MM.1S (cell line): Measurements from ENCODE around the gene CTBP1.

Experiments
- DNase-seq: peaks from one replicate; pipeline ENCODE4 v3.0.0-alpha.2; 2015
- H2AFZ ChIP-seq: fragments of 300-600 bp; sonication (generic); 2 replicates; pipeline ENCODE4 v1.6.0; 2016; ENCODE audit warnings: antibody characterized with exemption, low read length
- H3F3A ChIP-seq: fragments of 300-600 bp; sonication (generic); 2 replicates; pipeline ENCODE4 v1.6.1; 2016; ENCODE audit warnings: mild to moderate bottlenecking, antibody characterized with exemption, low read length, moderate library complexity, mixed read lengths; ENCODE audit not compliant: insufficient read depth
- H3K27ac ChIP-seq: fragments of 300-600 bp; sonication (generic); 2 replicates; pipeline ENCODE4 v1.5.1; 2016; ENCODE audit warnings: mild to moderate bottlenecking, low read length
- H3K27me3 ChIP-seq: fragments of 300-600 bp; sonication (generic); replicated peaks from 2 replicates; pipeline ENCODE4 v1.6.0; 2016; ENCODE audit warnings: low read length; ENCODE audit not compliant: insufficient read depth
- H3K36me3 ChIP-seq: fragments of 300-600 bp; sonication (generic); replicated peaks from 2 replicates; pipeline ENCODE4 v1.6.1; 2016; ENCODE audit warnings: mild to moderate bottlenecking, low read length, mixed read lengths; ENCODE audit not compliant: insufficient read depth
- H3K4me1 ChIP-seq: fragments of 300-600 bp; sonication (generic); 2 replicates; pipeline ENCODE4 v1.6.1; 2016; ENCODE audit warnings: low read length, mixed read lengths
- H3K4me2 ChIP-seq: fragments of 300-600 bp; sonication (generic); 2 replicates; pipeline ENCODE4 v1.6.0; 2016; ENCODE audit warnings: low read depth, low read length
- H3K4me3 ChIP-seq: fragments of 300-600 bp; sonication (generic); 2 replicates; pipeline ENCODE4 v1.5.1; 2016; ENCODE audit warnings: low read length, mixed read lengths
- H3K79me2 ChIP-seq: fragments of 300-600 bp; sonication (generic); 2 replicates; pipeline ENCODE4 v1.6.1; 2016; ENCODE audit warnings: mixed run types, low read length, mixed read lengths
- H3K9ac ChIP-seq: fragments of 300-600 bp; sonication (generic); 2 replicates; pipeline ENCODE4 v1.6.1; 2016; ENCODE audit warnings: low read length, mixed read lengths
- H3K9me2 ChIP-seq: fragments of 300-600 bp; sonication (generic); replicated peaks from 2 replicates; pipeline ENCODE4 v1.6.1; 2016; ENCODE audit warnings: mild to moderate bottlenecking, low read length, mixed read lengths; ENCODE audit not compliant: insufficient read depth
- H3K9me3 ChIP-seq: fragments of 300-600 bp; sonication (generic); replicated peaks from 2 replicates; pipeline ENCODE4 v1.6.1; 2016; ENCODE audit warnings: mild to moderate bottlenecking, low read length, mixed read lengths; ENCODE audit not compliant: insufficient read depth
- H4K20me1 ChIP-seq: fragments of 300-600 bp; sonication (generic); 2 replicates; pipeline ENCODE4 v1.6.1; 2016; ENCODE audit warnings: mild to moderate bottlenecking, low read length, moderate library complexity, mixed read lengths; ENCODE audit not compliant: insufficient read depth
- CTCF ChIP-seq: fragments of 300-600 bp; sonication (generic); IDR thresholded peaks from 2 replicates; pipeline ENCODE4 v1.5.1; 2016; ENCODE audit warnings: antibody characterized with exemption, low read length, mixed read lengths
- EZH2 ChIP-seq: fragments of 300-600 bp; sonication (generic); optimal IDR thresholded peaks from 2 replicates; pipeline ENCODE3; 2017; ENCODE audit warnings: low read depth, mild to moderate bottlenecking, antibody characterized with exemption, low read length, mixed read lengths
- EZH2phosphoT487 ChIP-seq: fragments of 300-600 bp; sonication (generic); IDR thresholded peaks from 2 replicates; pipeline ENCODE4 v1.6.1; 2018; ENCODE audit warnings: antibody characterized with exemption, low read length

Gene CTBP1

DNA sequence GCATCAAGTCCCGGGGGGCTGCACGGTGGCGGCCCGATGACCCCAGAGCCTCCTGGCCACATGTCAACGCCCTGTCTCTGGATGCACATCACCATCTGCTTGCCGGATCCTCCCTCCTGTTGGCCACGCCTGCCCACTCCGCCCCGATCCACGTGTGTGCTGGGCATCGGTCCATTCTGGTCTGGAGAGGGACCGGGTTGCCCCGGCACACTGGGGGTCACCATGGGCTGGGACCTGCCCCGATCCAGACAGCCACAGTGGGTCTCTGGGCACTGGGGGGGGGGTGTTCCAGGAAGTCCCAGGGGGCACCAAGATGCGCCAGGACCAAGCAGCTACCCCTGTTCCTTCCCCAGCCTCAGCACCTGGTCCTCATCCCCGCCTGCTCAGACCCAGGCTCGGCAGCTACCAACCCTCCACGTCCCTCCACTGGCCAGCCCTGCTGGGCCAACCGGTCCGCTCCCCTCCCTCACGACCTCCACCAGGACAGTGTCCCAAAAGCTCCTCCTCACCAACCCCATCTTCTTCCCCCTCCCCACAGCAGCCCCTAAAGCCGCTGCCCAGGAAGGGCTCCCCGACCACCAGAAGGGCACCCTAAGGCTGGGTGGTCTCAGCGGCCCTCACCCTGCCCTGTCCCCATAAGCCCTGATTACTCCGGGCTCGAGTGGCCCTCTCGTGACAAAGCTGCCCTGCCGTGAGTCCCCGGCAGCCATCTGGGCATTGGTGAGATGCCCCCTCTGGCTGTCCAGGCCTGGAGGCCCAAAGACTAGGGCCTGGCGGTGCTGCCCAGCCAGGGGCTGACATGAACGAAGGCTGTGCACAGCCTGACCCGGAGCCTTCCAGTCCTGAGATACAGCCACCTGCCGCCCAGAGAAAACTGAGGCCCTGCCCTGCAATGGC is 4.6 kb downstream of the CTBP1 start:
- Histone ChIP-seq H3K4me1 (peaks cover 6% of the 10 kb centered on the region; the same call in 1 of the 2 replicates), H4K20me1 (peaks cover 10% of the 10 kb centered on the region; the same call in 1 of the 2 replicates)

DNA sequence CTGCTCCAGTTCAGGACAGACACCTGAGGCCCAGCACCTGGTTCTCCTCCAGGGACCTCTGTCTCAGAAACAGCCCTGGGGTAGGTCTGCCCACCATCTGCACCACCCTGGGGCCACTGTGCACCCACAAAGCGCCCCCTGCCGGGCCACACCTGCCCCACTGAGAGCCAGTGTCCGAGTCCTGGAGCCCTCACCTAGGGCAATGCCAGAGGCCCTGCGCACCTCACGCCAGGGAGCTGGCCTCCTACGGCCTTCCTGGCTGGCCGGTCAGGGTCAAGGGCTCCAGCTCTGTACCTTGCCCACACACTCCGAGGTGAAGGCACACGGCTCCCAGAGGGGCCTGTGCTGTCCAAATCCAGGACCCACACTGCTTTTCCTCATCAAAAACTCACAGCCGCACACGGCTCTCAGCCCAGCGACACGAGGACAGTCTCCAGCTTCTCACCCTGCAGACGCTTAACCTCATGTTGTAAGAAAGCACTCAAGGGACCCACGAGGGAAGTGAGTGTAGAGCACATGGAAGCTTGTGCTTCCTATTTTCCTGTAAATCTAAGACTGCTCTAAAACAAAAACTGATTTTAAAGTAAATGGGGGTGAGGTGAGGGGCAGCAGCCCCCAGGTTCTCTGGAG is 5.4 kb downstream of the CTBP1 start:
- peaks cover 91% of the 10 kb centered on the region for H3K79me2 ChIP-seq
- H3K4me3 ChIP-seq: no peak overlapping the region
- H3K9me2 ChIP-seq: no peaks in the 10 kb centered on the region
- no peak overlapping the region for H3K27ac ChIP-seq
- no peak overlapping the region for H2AFZ ChIP-seq
- no peaks in the 10 kb centered on the region for H3K9me3 ChIP-seq
- no peak overlapping the region for H3K4me2 ChIP-seq
- no peak for TF ChIP-seq CTCF
- peaks cover 10% of the 10 kb centered on the region; the same call in 1 of the 2 replicates for H4K20me1 ChIP-seq
- H3K27me3 ChIP-seq: no peaks in the 10 kb centered on the region
- no peaks in the 10 kb centered on the region for H3F3A ChIP-seq
- no peak for DNase-seq
- H3K4me1 ChIP-seq: peaks cover 6% of the 10 kb centered on the region; the same call in 1 of the 2 replicates
- 0 out of 2 replicates have a peak, but pooled peaks cover 4% of the 10 kb centered on the region for H3K36me3 ChIP-seq
- H3K9ac ChIP-seq: no peak overlapping the region

More for the DNA sequence above, 4.6 kb downstream of the CTBP1 start:
- H2AFZ ChIP-seq: no peak overlapping the region
- H3K27ac ChIP-seq: no peak overlapping the region
- H3K9me2 ChIP-seq: no peaks in the 10 kb centered on the region
- H3K9ac ChIP-seq: no peak overlapping the region
- H3F3A ChIP-seq: no peaks in the 10 kb centered on the region
- H3K79me2 ChIP-seq: peaks cover 83% of the 10 kb centered on the region
- 0 out of 2 replicates have a peak, but pooled peaks cover 4% of the 10 kb centered on the region for H3K36me3 ChIP-seq
- no peaks in the 10 kb centered on the region for H3K9me3 ChIP-seq
- DNase-seq: no peak
- H3K27me3 ChIP-seq: no peaks in the 10 kb centered on the region
- TF ChIP-seq CTCF (no peak), EZH2phosphoT487 (no peak), EZH2 (no peak)
- no peak overlapping the region for H3K4me2 ChIP-seq
- H3K4me3 ChIP-seq: no peak overlapping the region

GRCh38 chr4:1242506-1243450 is 6.2 kb downstream of the CTBP1 start:
- no peak overlapping the region for H3K27ac ChIP-seq

More at GRCh38 chr4:1242506-1243450, 6.2 kb downstream of the CTBP1 start:
- peaks cover 10% of the 10 kb centered on the region; the same call in 1 of the 2 replicates for H4K20me1 ChIP-seq
- no peak overlapping the region for H2AFZ ChIP-seq
- H3K79me2 ChIP-seq: peaks cover 96% of the 10 kb centered on the region
- H3K4me1 ChIP-seq: peaks cover 6% of the 10 kb centered on the region; the same call in 1 of the 2 replicates
- H3K9me3 ChIP-seq: no peaks in the 10 kb centered on the region
- TF ChIP-seq CTCF (no peak), EZH2 (no peak), EZH2phosphoT487 (no peak)
- no peaks in the 10 kb centered on the region for H3K9me2 ChIP-seq
- 0 out of 2 replicates have a peak, but pooled peaks cover 4% of the 10 kb centered on the region for H3K36me3 ChIP-seq
- H3K4me3 ChIP-seq: no peak overlapping the region
- DNase-seq: no peak
- no peak overlapping the region for H3K9ac ChIP-seq
- H3K27me3 ChIP-seq: no peaks in the 10 kb centered on the region
- no peaks in the 10 kb centered on the region for H3F3A ChIP-seq
- H3K4me2 ChIP-seq: no peak overlapping the region
